Measurements from ENCODE around the gene HOXC10. TPM values are rescaled to one million over a fixed set of nuclear protein-coding genes. Genes with fewer than 3 reads are reported as not detected.

HOXC10 gene
- total RNA-seq, 1 donor from 2014 or later, result 1.8 TPM

GRCh38 chr12:53949631-53950436 lies 35.1 kb upstream of the HOXC10 start:
- H3K4me3 Mint-ChIP-seq, result no peak overlapping the region
- no peaks in the 10 kb centered on the region for H3K4me1 Mint-ChIP-seq
- H3K27ac Mint-ChIP-seq (ENCODE audit: unreplicated experiment), result no peak overlapping the region
- no peak for DNase-seq (ENCODE audit: low read depth, low spot score)
- TF ChIP-seq CTCF (conservative IDR thresholded peaks at IDR 0.05), result no peak
- H3K36me3 Mint-ChIP-seq (ENCODE audit: low read depth), result peaks cover 4% of the 10 kb centered on the region
- H3K9me3 Mint-ChIP-seq, result no peaks in the 10 kb centered on the region
- H3K27me3 Mint-ChIP-seq (ENCODE audit: low read depth), result peaks cover 100% of the 10 kb centered on the region

- H3K4me1 Mint-ChIP-seq, result no peaks in the 10 kb centered on the region
- no peaks in the 10 kb centered on the region for H3K9me3 Mint-ChIP-seq
- no peak for TF ChIP-seq CTCF (conservative IDR thresholded peaks at IDR 0.05)
- H3K4me3 Mint-ChIP-seq, result no peak overlapping the region
- peaks cover 4% of the 10 kb centered on the region for H3K36me3 Mint-ChIP-seq (ENCODE audit: low read depth)
- peaks cover 99% of the 10 kb centered on the region for H3K27me3 Mint-ChIP-seq (ENCODE audit: low read depth)
- no peak overlapping the region for H3K27ac Mint-ChIP-seq (ENCODE audit: unreplicated experiment)
- DNase-seq (ENCODE audit: low read depth, low spot score), result no peak
These were observed 34.5 kb upstream of the HOXC10 start for GRCh38 chr12:53950437-53950773.

- no peak overlapping the region for H3K4me3 Mint-ChIP-seq
- H3K27ac Mint-ChIP-seq (ENCODE audit: unreplicated experiment), result no peak overlapping the region
- peaks cover 4% of the 10 kb centered on the region for H3K36me3 Mint-ChIP-seq (ENCODE audit: low read depth)
- H3K9me3 Mint-ChIP-seq, result no peaks in the 10 kb centered on the region
- H3K4me1 Mint-ChIP-seq, result no peaks in the 10 kb centered on the region
- no peak for DNase-seq (ENCODE audit: low read depth, low spot score)
- TF ChIP-seq CTCF (conservative IDR thresholded peaks at IDR 0.05), result no peak
- H3K27me3 Mint-ChIP-seq (ENCODE audit: low read depth), result peaks cover 99% of the 10 kb centered on the region
These were observed 34.0 kb upstream of the HOXC10 start for GRCh38 chr12:53950789-53951576.

- no peak overlapping the region for H3K4me3 Mint-ChIP-seq
- H3K4me1 Mint-ChIP-seq, result no peaks in the 10 kb centered on the region
- peaks cover 4% of the 10 kb centered on the region for H3K36me3 Mint-ChIP-seq (ENCODE audit: low read depth)
- H3K27ac Mint-ChIP-seq (ENCODE audit: unreplicated experiment), result no peak overlapping the region
- TF ChIP-seq CTCF (conservative IDR thresholded peaks at IDR 0.05), result no peak
- H3K9me3 Mint-ChIP-seq, result no peaks in the 10 kb centered on the region
- H3K27me3 Mint-ChIP-seq (ENCODE audit: low read depth), result peaks cover 99% of the 10 kb centered on the region
- no peak for DNase-seq (ENCODE audit: low read depth, low spot score)
These were observed 33.2 kb upstream of the HOXC10 start for GRCh38 chr12:53951577-53952334.

GRCh38 chr12:53952335-53952694 lies 32.6 kb upstream of the HOXC10 start:
- no peak for TF ChIP-seq CTCF (conservative IDR thresholded peaks at IDR 0.05)
- DNase-seq (ENCODE audit: low read depth, low spot score), result no peak
- Mint-ChIP-seq H3K36me3 (ENCODE audit: low read depth) (peaks cover 4% of the 10 kb centered on the region), H3K9me3 (no peaks in the 10 kb centered on the region), H3K4me3 (no peak overlapping the region), H3K4me1 (no peaks in the 10 kb centered on the region), H3K27ac (ENCODE audit: unreplicated experiment) (no peak overlapping the region), H3K27me3 (ENCODE audit: low read depth) (peaks cover 99% of the 10 kb centered on the region)

Measured in neural crest cell (in vitro differentiated cells).